Naive thymus-derived CD4-positive, alpha-beta T cell (primary cell): Measurements from ENCODE around the gene GPX4. TPM values are rescaled to one million over a fixed set of nuclear protein-coding genes. Genes with fewer than 3 reads are reported as not detected.

Experiments used
- ATAC-seq: fragments of 150-1000 bp; cut with Tn5 transposase; 2 replicates; pipeline ENCODE4 v1.10.0; 2021; ENCODE audit warnings: mild to moderate bottlenecking, moderate library complexity
- CTCF ChIA-PET: fragments of 350-600 bp; sonication (Branson Sonifier 250); formaldehyde crosslinking; loops from one replicate; lab custom pipeline; 2021; ENCODE audit warnings: antibody characterized with exemption; lab: Charles Lee
- POLR2A ChIA-PET: fragments of 350-600 bp; sonication (Branson Sonifier 250); formaldehyde crosslinking; loops from one replicate; lab custom pipeline; 2021; ENCODE audit warnings: antibody characterized with exemption, inconsistent platforms; lab: Charles Lee
- DNase-seq, 9 donors: peaks; one replicate each; pipeline versions ENCODE4 v3.0.0 to v3.0.0-alpha.2; 2020 to 2022; ENCODE audit warnings: mixed read lengths in 1 of 9
- H3K27ac ChIP-seq: one replicate; pipeline ENCODE4 v1.7.0; 2013; ENCODE audit warnings: mild to moderate bottlenecking, low read depth, low read length, moderate library complexity
- H3K27me3 ChIP-seq, 2 donors: one replicate each; pipeline ENCODE4 v1.7.0; 2013; ENCODE audit warnings: low read length in 2 of 2, mild to moderate bottlenecking in 2 of 2, moderate library complexity in 2 of 2; ENCODE audit not compliant: control insufficient read depth in 2 of 2, insufficient read depth in 2 of 2
- H3K36me3 ChIP-seq, 3 experiments: 1 replicate in 2 of 3; 2 replicates in 1 of 3; pipeline ENCODE4 v1.7.0; 2013; ENCODE audit warnings: low read length in 3 of 3, mild to moderate bottlenecking in 3 of 3, moderate library complexity in 1 of 3; ENCODE audit not compliant: insufficient read depth in 3 of 3, control insufficient read depth in 2 of 3
- H3K4me1 ChIP-seq, 2 donors: one replicate each; pipeline ENCODE4 v1.7.0; 2013; ENCODE audit warnings: low read length in 2 of 2, mild to moderate bottlenecking in 2 of 2, moderate library complexity in 1 of 2; ENCODE audit not compliant: control insufficient read depth in 2 of 2, insufficient read depth in 2 of 2
- H3K4me3 ChIP-seq: 2 replicates; pipeline ENCODE4 v1.7.0; 2013; ENCODE audit warnings: mild to moderate bottlenecking, low read length
- H3K9me3 ChIP-seq, 3 experiments: 1 replicate in 2 of 3; 2 replicates in 1 of 3; pipeline ENCODE4 v1.7.0; 2013; ENCODE audit warnings: low read length in 3 of 3; ENCODE audit not compliant: control insufficient read depth in 2 of 3
- H3K27ac Mint-ChIP-seq, 9 donors: one replicate each; pipeline ENCODE4 v1.8.0; 2020 to 2022; ENCODE audit warnings: mixed read lengths in 9 of 9, mild to moderate bottlenecking in 8 of 9, moderate library complexity in 5 of 9, inconsistent platforms in 2 of 9
- H3K27me3 Mint-ChIP-seq, 5 donors: one replicate each; pipeline ENCODE4 v1.8.0; 2021 to 2022; ENCODE audit warnings: mixed read lengths in 5 of 5, mild to moderate bottlenecking in 1 of 5
- H3K36me3 Mint-ChIP-seq, 5 donors: one replicate each; pipeline ENCODE4 v1.8.0; 2020 to 2022; ENCODE audit warnings: mixed read lengths in 5 of 5, mild to moderate bottlenecking in 3 of 5, inconsistent platforms in 1 of 5
- H3K4me1 Mint-ChIP-seq, 7 donors: one replicate each; pipeline ENCODE4 v1.8.0; 2020 to 2022; ENCODE audit warnings: mixed read lengths in 7 of 7, mild to moderate bottlenecking in 3 of 7, inconsistent platforms in 1 of 7
- H3K4me3 Mint-ChIP-seq, 10 donors: one replicate each; pipeline ENCODE4 v1.8.0; 2020 to 2022; ENCODE audit warnings: mild to moderate bottlenecking in 10 of 10, mixed read lengths in 10 of 10, moderate library complexity in 6 of 10, inconsistent platforms in 2 of 10
- H3K9me3 Mint-ChIP-seq, 11 donors: one replicate each; pipeline ENCODE4 v1.8.0; 2020 to 2022; ENCODE audit warnings: mixed read lengths in 11 of 11, mild to moderate bottlenecking in 4 of 11, inconsistent platforms in 1 of 11, moderate library complexity in 1 of 11
- intact Hi-C, 2 donors: fragments of 100-400 bp; cut with micrococcal nuclease; formaldehyde crosslinking; loops; one replicate each; pipeline ENCODE4 v1.15.1; 2023
- polyA plus RNA-seq, 2 donors: library from polyadenylated mRNA; unstranded; fragments of 300-500 nt; fragmentation: Illumina TruSeq; gene quantifications; one replicate each; pipeline ENCODE4 v1.2.3, GENCODE V29; 2021
- total RNA-seq, 6 experiments: library from RNA in 5 of 6; stranded (reverse) in 5 of 6; gene quantifications; 1 replicate in 5 of 6; 2 replicates in 1 of 6; pipeline ENCODE4 v1.2.3 and lab custom pipeline; 2021 to 2026

Gene GPX4
- total and polyA plus RNA-seq, 7 experiments from 2014 or later: 122 to 522 (median 228) TPM

- H3K27ac ChIP-seq: no peak overlapping the region
- H3K27me3 Mint-ChIP-seq: no peaks in the 10 kb centered on the region
- POLR2A ChIA-PET: interaction anchor here (0.6 to 38.6 kb wide), 9 partner anchors 6 to 286 kb away, joined by 3 to 2022 read pairs (median 3); partner anchors contain the start of genes ABCA7, ARHGAP45, CNN2 and GPX4
- H3K36me3 ChIP-seq: peaks cover 37 to 84% (median 42%) of the 10 kb centered on the region in 3 experiments
- no peak overlapping the region for H3K4me3 ChIP-seq
- DNase-seq (peak in 1 of 9 donors; percentile 22), ATAC-seq (no peak)
- peak overlapping the region in 4 of 10 donors; percentile 30 to 48 (median 42) for H3K4me3 Mint-ChIP-seq
- H3K4me1 ChIP-seq: peaks cover 47 to 58% of the 10 kb centered on the region in 2 donors
- H3K9me3 Mint-ChIP-seq: peaks cover 0 to 16% (median 0%) of the 10 kb centered on the region in 11 donors
- H3K36me3 Mint-ChIP-seq: peaks cover 5 to 40% (median 13%) of the 10 kb centered on the region in 5 donors
- peaks cover 26 to 76% (median 54%) of the 10 kb centered on the region in 7 donors for H3K4me1 Mint-ChIP-seq
- CTCF ChIA-PET: interaction anchor here (0.6 to 2.7 kb wide), 8 partner anchors 8 to 109 kb away, joined by 3 to 12 read pairs (median 5); partner anchors contain the start of gene ARHGAP45
- H3K9me3 ChIP-seq: no peaks in the 10 kb centered on the region
- no peaks in the 10 kb centered on the region for H3K27me3 ChIP-seq
- H3K27ac Mint-ChIP-seq: peak overlapping the region; percentile 20 to 89 (median 79)
- intact Hi-C loops: no loop called here
Measured at GRCh38 chr19:1084024-1084868, 19.5 kb upstream of the GPX4 start.

GRCh38 chr19:1085053-1085658 lies 18.6 kb upstream of the GPX4 start:
- H3K4me1 Mint-ChIP-seq: peaks cover 26 to 71% (median 48%) of the 10 kb centered on the region in 7 donors
- Histone ChIP-seq H3K4me3 (no peak overlapping the region), H3K36me3 (peaks cover 31 to 80% (median 34%) of the 10 kb centered on the region in 3 experiments), H3K27me3 (no peaks in the 10 kb centered on the region), H3K9me3 (no peaks in the 10 kb centered on the region), H3K27ac (peak overlapping the region; percentile 24), H3K4me1 (peaks cover 44 to 49% of the 10 kb centered on the region in 2 donors)
- intact Hi-C loops: no loop called here
- H3K27ac Mint-ChIP-seq: peak overlapping the region; percentile 60 to 89 (median 80)
- peak overlapping the region in 8 of 10 donors; percentile 13 to 60 (median 40) for H3K4me3 Mint-ChIP-seq
- DNase-seq: no peak
- ChIA-PET POLR2A (interaction anchor here (0.9 to 38.6 kb wide), 8 partner anchors 5 to 287 kb away, joined by 3 to 2022 read pairs (median 6); partner anchors contain the start of genes ARHGAP45, CNN2, GPX4 and POLR2E), CTCF (interaction anchor here (0.6 to 2.8 kb wide), 9 partner anchors 9 to 108 kb away, joined by 3 to 12 read pairs (median 5); partner anchors contain the start of genes ABCA7 and ARHGAP45)
- H3K27me3 Mint-ChIP-seq: no peaks in the 10 kb centered on the region
- peaks cover 5 to 35% (median 13%) of the 10 kb centered on the region in 5 donors for H3K36me3 Mint-ChIP-seq
- no peak for ATAC-seq
- H3K9me3 Mint-ChIP-seq: peaks cover 0 to 15% (median 0%) of the 10 kb centered on the region in 11 donors

GRCh38 chr19:1085676-1086442 lies 17.9 kb upstream of the GPX4 start:
- intact Hi-C loops: loop anchor here in 1 of 2 donors (2.0 kb wide), 1 partner anchor 17 kb away; no protein-coding TSS in a partner anchor
- ChIA-PET POLR2A (interaction anchor here (0.9 to 38.6 kb wide), 11 partner anchors 4 to 193 kb away, joined by 3 to 2022 read pairs (median 6); partner anchors contain the start of genes ABCA7, ARHGAP45, CNN2 and GPX4), CTCF (interaction anchor here (0.5 to 2.8 kb wide), 9 partner anchors 11 to 107 kb away, joined by 3 to 12 read pairs (median 5); partner anchors contain the start of genes ABCA7 and ARHGAP45)
- H3K4me3 ChIP-seq: no peak overlapping the region
- no peak for ATAC-seq
- Mint-ChIP-seq H3K4me3 (peak overlapping the region in 5 of 10 donors; percentile 27 to 60 (median 41)), H3K27me3 (no peaks in the 10 kb centered on the region), H3K27ac (peak overlapping the region; percentile 65 to 89 (median 80)), H3K9me3 (peaks cover 0 to 15% (median 0%) of the 10 kb centered on the region in 11 donors), H3K4me1 (peaks cover 26 to 64% (median 47%) of the 10 kb centered on the region in 7 donors), H3K36me3 (peaks cover 5 to 33% (median 13%) of the 10 kb centered on the region in 5 donors)
- no peaks in the 10 kb centered on the region for H3K9me3 ChIP-seq
- DNase-seq: peak in 1 of 9 donors; percentile 28
- H3K27me3 ChIP-seq: no peaks in the 10 kb centered on the region
- H3K36me3 ChIP-seq: peaks cover 26 to 77% (median 28%) of the 10 kb centered on the region in 3 experiments
- peak overlapping the region; percentile 24 for H3K27ac ChIP-seq
- peaks cover 39 to 42% of the 10 kb centered on the region in 2 donors for H3K4me1 ChIP-seq

DNA sequence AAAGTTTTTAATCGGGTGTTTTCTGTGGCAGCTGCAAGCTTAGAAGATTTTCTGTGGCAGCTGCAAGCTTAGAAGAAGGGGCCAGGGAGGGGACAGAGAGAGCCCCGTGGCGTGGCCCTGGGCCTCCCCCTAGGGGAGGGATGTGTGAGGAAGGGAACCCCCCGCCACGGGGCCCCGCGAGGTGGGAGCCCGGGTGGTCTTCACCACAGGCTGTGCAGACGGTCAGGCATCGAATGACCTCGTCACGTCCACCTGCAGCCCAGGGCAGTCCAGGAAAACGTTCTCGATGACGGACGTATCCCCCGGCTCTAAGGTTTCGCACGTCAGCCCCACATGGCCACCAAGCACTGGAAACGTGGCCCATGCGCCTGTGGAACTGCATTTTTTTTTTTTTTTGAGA lies 17.2 kb upstream of the GPX4 start:
- peaks cover 21 to 77% (median 27%) of the 10 kb centered on the region in 3 experiments for H3K36me3 ChIP-seq
- H3K4me3 ChIP-seq: no peak overlapping the region
- intact Hi-C loops: loop anchor here in 1 of 2 donors (2.0 kb wide), 1 partner anchor 18 kb away; no protein-coding TSS in a partner anchor
- Mint-ChIP-seq H3K4me1 (peaks cover 26 to 59% (median 43%) of the 10 kb centered on the region in 7 donors), H3K27ac (peak overlapping the region in 5 of 9 donors; percentile 46 to 98 (median 69)), H3K4me3 (peak overlapping the region in 2 of 10 donors; percentile 4 to 13), H3K36me3 (peaks cover 5 to 30% (median 13%) of the 10 kb centered on the region in 5 donors), H3K27me3 (no peaks in the 10 kb centered on the region), H3K9me3 (peaks cover 0 to 15% (median 0%) of the 10 kb centered on the region in 11 donors)
- ATAC-seq (no peak), DNase-seq (peak in 3 of 9 donors; percentile 33 to 43 (median 39))
- no peaks in the 10 kb centered on the region for H3K27me3 ChIP-seq
- H3K27ac ChIP-seq: peak overlapping the region; percentile 84
- ChIA-PET POLR2A (interaction anchor here (0.7 to 38.6 kb wide), 11 partner anchors 4 to 193 kb away, joined by 3 to 2022 read pairs (median 6); partner anchors contain the start of genes ABCA7, ARHGAP45, CNN2 and GPX4), CTCF (interaction anchor here (0.5 to 2.8 kb wide), 9 partner anchors 12 to 106 kb away, joined by 3 to 12 read pairs (median 5); partner anchors contain the start of gene ARHGAP45)
- no peaks in the 10 kb centered on the region for H3K9me3 ChIP-seq
- H3K4me1 ChIP-seq: peaks cover 34 to 35% of the 10 kb centered on the region in 2 donors

GRCh38 chr19:1087813-1088415 lies 15.9 kb upstream of the GPX4 start:
- Mint-ChIP-seq H3K4me1 (peaks cover 26 to 59% (median 36%) of the 10 kb centered on the region in 7 donors), H3K4me3 (peak overlapping the region; percentile 23 to 83 (median 72)), H3K36me3 (peaks cover 5 to 23% (median 10%) of the 10 kb centered on the region in 5 donors), H3K27ac (peak overlapping the region; percentile 74 to 98 (median 93)), H3K9me3 (peaks cover 0 to 10% (median 0%) of the 10 kb centered on the region in 11 donors), H3K27me3 (no peaks in the 10 kb centered on the region)
- intact Hi-C loops: loop anchor here (1.0 to 2.0 kb wide), 4 partner anchors 11 to 31 kb away; no protein-coding TSS in a partner anchor
- Histone ChIP-seq H3K27ac (peak overlapping the region; percentile 84), H3K27me3 (no peaks in the 10 kb centered on the region), H3K4me1 (peaks cover 28 to 32% of the 10 kb centered on the region in 2 donors), H3K4me3 (no peak overlapping the region), H3K36me3 (peaks cover 21 to 75% (median 21%) of the 10 kb centered on the region in 3 experiments), H3K9me3 (no peaks in the 10 kb centered on the region)
- ATAC-seq (peak; percentile 72), DNase-seq (peak in 7 of 9 donors; percentile 65 to 71 (median 67))
- CTCF ChIA-PET: interaction anchor here (1.0 to 2.8 kb wide), 7 partner anchors 10 to 31 kb away, joined by 3 to 11 read pairs (median 4); no protein-coding TSS in a partner anchor
- POLR2A ChIA-PET: interaction anchor here (0.6 to 38.6 kb wide), 13 partner anchors 2 to 157 kb away, joined by 3 to 2022 read pairs (median 6); partner anchors contain the start of genes ABCA7, ARHGAP45, CNN2 and GPX4
